WTC11 (cell line): ENCODE data around the gene KLHL8.

Experiments
- ATF6 ChIP-seq: sonication (generic); formaldehyde crosslinking; IDR thresholded peaks from 2 replicates; pipeline ENCODE4 v1.8.1; 2023; ENCODE audit warnings: mild to moderate bottlenecking, missing genetic modification reagents
- FOXK1 ChIP-seq: sonication (generic); formaldehyde crosslinking; IDR thresholded peaks from 2 replicates; pipeline ENCODE4 v1.8.0; 2022; ENCODE audit warnings: mild to moderate bottlenecking, moderate library complexity, missing genetic modification reagents
- GTF2I ChIP-seq: fragments of 250-450 bp; sonication (Bioruptor Pico); conservative IDR thresholded peaks from 2 replicates; pipeline ENCODE4 v1.4.0; 2021; ENCODE audit warnings: mild to moderate bottlenecking
- JUN ChIP-seq: sonication (generic); formaldehyde crosslinking; IDR thresholded peaks from 2 replicates; pipeline ENCODE4 v1.8.0; 2023; ENCODE audit warnings: mild to moderate bottlenecking, missing genetic modification reagents
- NFYB ChIP-seq: sonication (generic); formaldehyde crosslinking; conservative IDR thresholded peaks from 2 replicates; pipeline ENCODE4 v1.8.0; 2022; ENCODE audit warnings: low read depth, missing genetic modification reagents
- NR2C2 ChIP-seq: sonication (generic); formaldehyde crosslinking; IDR thresholded peaks from 2 replicates; pipeline ENCODE4 v1.8.0; 2022; ENCODE audit warnings: mild to moderate bottlenecking, missing genetic modification reagents
- NR3C1 ChIP-seq: sonication (generic); formaldehyde crosslinking; conservative IDR thresholded peaks from 2 replicates; pipeline ENCODE4 v1.8.1; 2023; ENCODE audit warnings: low read depth, mild to moderate bottlenecking, missing genetic modification reagents
- SP1 ChIP-seq: sonication (generic); formaldehyde crosslinking; conservative IDR thresholded peaks from 2 replicates; pipeline ENCODE4 v1.8.1; 2022; ENCODE audit warnings: missing genetic modification reagents
- ZNF121 ChIP-seq: sonication (generic); formaldehyde crosslinking; IDR thresholded peaks from 2 replicates; pipeline ENCODE4 v1.8.0; 2023; ENCODE audit warnings: missing genetic modification reagents
- ZNF281 ChIP-seq: sonication (generic); formaldehyde crosslinking; IDR thresholded peaks from 2 replicates; pipeline ENCODE4 v1.8.0; 2023; ENCODE audit warnings: mild to moderate bottlenecking, missing genetic modification reagents
- ZNF512 ChIP-seq: sonication (generic); formaldehyde crosslinking; IDR thresholded peaks from 2 replicates; pipeline ENCODE4 v1.8.1; 2022; ENCODE audit warnings: missing genetic modification reagents, borderline replicate concordance
- TF ChIP-seq, protein P1 (sequence below): fragments of 200-600 bp; IDR thresholded peaks from 2 replicates; pipeline ENCODE4 v1.8.0; 2022; ENCODE audit warnings: antibody characterized with exemption

DNA sequence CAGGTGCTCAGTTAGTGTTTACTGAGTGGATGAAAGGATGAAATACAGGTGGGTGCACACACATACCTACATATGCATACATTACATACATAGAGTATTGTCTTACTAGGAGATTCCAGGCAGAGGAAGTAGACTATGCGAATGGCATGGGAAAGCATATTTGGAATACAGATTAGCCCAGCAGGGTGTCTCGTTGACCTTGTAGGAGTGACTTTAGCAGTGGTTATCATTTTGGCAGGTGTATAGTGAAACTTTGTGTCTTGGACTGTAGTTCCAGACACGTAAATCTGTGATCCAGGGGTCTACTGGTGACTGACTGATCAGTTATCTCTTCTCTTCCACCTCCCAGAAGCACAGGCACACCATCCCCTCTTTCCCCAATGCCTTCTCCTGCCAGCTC is 86.3 kb downstream of the KLHL8 start:
- TF ChIP-seq, protein P1, sequence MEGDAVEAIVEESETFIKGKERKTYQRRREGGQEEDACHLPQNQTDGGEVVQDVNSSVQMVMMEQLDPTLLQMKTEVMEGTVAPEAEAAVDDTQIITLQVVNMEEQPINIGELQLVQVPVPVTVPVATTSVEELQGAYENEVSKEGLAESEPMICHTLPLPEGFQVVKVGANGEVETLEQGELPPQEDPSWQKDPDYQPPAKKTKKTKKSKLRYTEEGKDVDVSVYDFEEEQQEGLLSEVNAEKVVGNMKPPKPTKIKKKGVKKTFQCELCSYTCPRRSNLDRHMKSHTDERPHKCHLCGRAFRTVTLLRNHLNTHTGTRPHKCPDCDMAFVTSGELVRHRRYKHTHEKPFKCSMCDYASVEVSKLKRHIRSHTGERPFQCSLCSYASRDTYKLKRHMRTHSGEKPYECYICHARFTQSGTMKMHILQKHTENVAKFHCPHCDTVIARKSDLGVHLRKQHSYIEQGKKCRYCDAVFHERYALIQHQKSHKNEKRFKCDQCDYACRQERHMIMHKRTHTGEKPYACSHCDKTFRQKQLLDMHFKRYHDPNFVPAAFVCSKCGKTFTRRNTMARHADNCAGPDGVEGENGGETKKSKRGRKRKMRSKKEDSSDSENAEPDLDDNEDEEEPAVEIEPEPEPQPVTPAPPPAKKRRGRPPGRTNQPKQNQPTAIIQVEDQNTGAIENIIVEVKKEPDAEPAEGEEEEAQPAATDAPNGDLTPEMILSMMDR, result no peak
- TF ChIP-seq SP1 (CRISPR knock-in tag) (no peak), NR3C1 (CRISPR knock-in tag) (no peak), ZNF121 (CRISPR knock-in tag) (no peak), ATF6 (CRISPR knock-in tag) (no peak), GTF2I (CRISPR knock-in tag) (no peak), ZNF281 (CRISPR knock-in tag) (no peak), ZNF512 (CRISPR knock-in tag) (no peak), FOXK1 (no peak), NR2C2 (CRISPR knock-in tag) (no peak), NFYB (CRISPR knock-in tag) (no peak), JUN (no peak)
